SK-N-MC (cell line): Measurements from ENCODE around the gene ZNF621.

ENCODE experiments used
- EZH2 ChIP-seq: fragments of 200-600 bp; sonication (generic); IDR thresholded peaks from one replicate; pipeline ENCODE4 v1.6.1; 2017; ENCODE audit warnings: antibody characterized with exemption
- FOXP2 ChIP-seq: optimal IDR thresholded peaks from 2 replicates; pipeline ENCODE3; 2011; ENCODE audit warnings: mild to moderate bottlenecking, moderate library complexity; ENCODE audit not compliant: insufficient read depth; ENCODE audit errors: extremely low read length, control extremely low read depth
- POLR2AphosphoS5 ChIP-seq: IDR thresholded peaks from 2 replicates; pipeline ENCODE4 v1.6.1; 2012; ENCODE audit warnings: mild to moderate bottlenecking, low read depth, low read length, borderline replicate concordance

- TF ChIP-seq EZH2 = no peak
- no peak for TF ChIP-seq POLR2AphosphoS5
- TF ChIP-seq FOXP2 = no peak
These were observed 33.8 kb upstream of the ZNF621 start for GRCh38 chr3:40490916-40491315.
